H1 (cell line): ENCODE results near the gene JAKMIP3. TPM values are rescaled to one million over a fixed set of nuclear protein-coding genes. Genes with fewer than 3 reads are reported as not detected.

Source experiments
- ASH2L ChIP-seq: fragments of 200-600, 300-600 bp; sonication (generic); IDR thresholded peaks from one replicate; pipeline ENCODE4 v1.7.1; 2017; ENCODE audit warnings: low read length
- KDM4A ChIP-seq: IDR thresholded peaks from one replicate; pipeline ENCODE4 v1.7.1; 2012; ENCODE audit warnings: low read depth, mild to moderate bottlenecking, moderate library complexity, low read length, inconsistent platforms; ENCODE audit not compliant: severe bottlenecking
- KDM5A ChIP-seq: fragments of 200-600 bp; IDR thresholded peaks from 2 replicates; pipeline ENCODE4 v1.7.1; 2012; ENCODE audit warnings: mild to moderate bottlenecking, low read length, inconsistent platforms, mixed read lengths
- POLR2A ChIP-seq, 2 experiments: IDR thresholded peaks; 1 replicate in 1 of 2; 2 replicates in 1 of 2; pipeline ENCODE4 v1.6.1; 2011; ENCODE audit warnings: low read depth in 2 of 2, low read length in 2 of 2, mild to moderate bottlenecking in 2 of 2; ENCODE audit errors: control extremely low read depth in 1 of 2
- TAF1 ChIP-seq: IDR thresholded peaks from 2 replicates; pipeline ENCODE4 v1.6.1; 2011; ENCODE audit warnings: mild to moderate bottlenecking, low read depth, low read length
- YY1 ChIP-seq: IDR thresholded peaks from 2 replicates; pipeline ENCODE4 v1.6.1; 2011; ENCODE audit warnings: low read depth, mild to moderate bottlenecking, low read length
- polyA plus RNA-seq, 7 experiments: library from polyadenylated mRNA; depleted of rRNA in 3 of 7; stranded (reverse) in 5 of 7; unstranded in 2 of 7; fragments of >200 nt in 5 of 7; fragments of 200-250 nt in 2 of 7; gene quantifications; 1 replicate in 5 of 7; 2 replicates in 1 of 7; 4 replicates in 1 of 7; pipeline versions ENCODE4 v1.2.1 to v1.2.3, GENCODE V29; 2011 to 2013; ENCODE audit warnings: missing spikeins in 2 of 7, mixed read lengths in 2 of 7
- total RNA-seq: library from RNA; stranded (reverse); fragmentation: NEBNext Ultra II Directional; extraction: Animal tissue kit (Norgen Biotek cat#: 25700); gene quantifications from 2 replicates; pipeline ENCODE4 v1.2.1, GENCODE V29; 2021
- TF ChIP-seq, protein P1 (sequence below): fragments of 300-600 bp; sonication (generic); IDR thresholded peaks from 2 replicates; pipeline ENCODE4 v1.7.1; 2012; ENCODE audit warnings: low read length, moderate library complexity, mild to moderate bottlenecking, inconsistent platforms; ENCODE audit not compliant: insufficient replicate concordance

JAKMIP3 gene
- total and polyA plus RNA-seq, 2 of the 8 experiments (the other 6 are each of a cell fraction or from before 2014, with no cell fraction given) = 0.83 to 0.91 TPM

DNA sequence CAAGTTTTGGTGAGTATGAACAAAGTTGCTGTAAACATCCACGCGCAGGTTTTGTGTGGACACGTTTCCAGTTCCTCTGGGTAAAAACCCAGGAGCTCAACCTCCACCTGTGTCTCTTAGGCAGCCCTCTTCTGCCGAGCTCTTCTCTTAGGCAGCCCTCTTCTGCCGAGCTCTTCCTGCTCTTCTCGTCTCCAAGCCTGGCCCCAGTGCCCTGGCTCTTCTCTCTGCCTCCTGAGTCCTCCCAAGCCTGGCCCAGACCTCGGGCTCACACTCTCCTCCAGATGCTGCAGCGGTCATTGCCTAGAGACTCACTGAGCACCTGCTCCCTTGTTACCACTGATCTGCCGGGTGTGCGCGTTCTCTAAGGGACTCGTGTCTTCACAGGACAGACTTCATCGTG, 45.3 kb upstream of the JAKMIP3 start (continued):
- TF ChIP-seq, protein P1, sequence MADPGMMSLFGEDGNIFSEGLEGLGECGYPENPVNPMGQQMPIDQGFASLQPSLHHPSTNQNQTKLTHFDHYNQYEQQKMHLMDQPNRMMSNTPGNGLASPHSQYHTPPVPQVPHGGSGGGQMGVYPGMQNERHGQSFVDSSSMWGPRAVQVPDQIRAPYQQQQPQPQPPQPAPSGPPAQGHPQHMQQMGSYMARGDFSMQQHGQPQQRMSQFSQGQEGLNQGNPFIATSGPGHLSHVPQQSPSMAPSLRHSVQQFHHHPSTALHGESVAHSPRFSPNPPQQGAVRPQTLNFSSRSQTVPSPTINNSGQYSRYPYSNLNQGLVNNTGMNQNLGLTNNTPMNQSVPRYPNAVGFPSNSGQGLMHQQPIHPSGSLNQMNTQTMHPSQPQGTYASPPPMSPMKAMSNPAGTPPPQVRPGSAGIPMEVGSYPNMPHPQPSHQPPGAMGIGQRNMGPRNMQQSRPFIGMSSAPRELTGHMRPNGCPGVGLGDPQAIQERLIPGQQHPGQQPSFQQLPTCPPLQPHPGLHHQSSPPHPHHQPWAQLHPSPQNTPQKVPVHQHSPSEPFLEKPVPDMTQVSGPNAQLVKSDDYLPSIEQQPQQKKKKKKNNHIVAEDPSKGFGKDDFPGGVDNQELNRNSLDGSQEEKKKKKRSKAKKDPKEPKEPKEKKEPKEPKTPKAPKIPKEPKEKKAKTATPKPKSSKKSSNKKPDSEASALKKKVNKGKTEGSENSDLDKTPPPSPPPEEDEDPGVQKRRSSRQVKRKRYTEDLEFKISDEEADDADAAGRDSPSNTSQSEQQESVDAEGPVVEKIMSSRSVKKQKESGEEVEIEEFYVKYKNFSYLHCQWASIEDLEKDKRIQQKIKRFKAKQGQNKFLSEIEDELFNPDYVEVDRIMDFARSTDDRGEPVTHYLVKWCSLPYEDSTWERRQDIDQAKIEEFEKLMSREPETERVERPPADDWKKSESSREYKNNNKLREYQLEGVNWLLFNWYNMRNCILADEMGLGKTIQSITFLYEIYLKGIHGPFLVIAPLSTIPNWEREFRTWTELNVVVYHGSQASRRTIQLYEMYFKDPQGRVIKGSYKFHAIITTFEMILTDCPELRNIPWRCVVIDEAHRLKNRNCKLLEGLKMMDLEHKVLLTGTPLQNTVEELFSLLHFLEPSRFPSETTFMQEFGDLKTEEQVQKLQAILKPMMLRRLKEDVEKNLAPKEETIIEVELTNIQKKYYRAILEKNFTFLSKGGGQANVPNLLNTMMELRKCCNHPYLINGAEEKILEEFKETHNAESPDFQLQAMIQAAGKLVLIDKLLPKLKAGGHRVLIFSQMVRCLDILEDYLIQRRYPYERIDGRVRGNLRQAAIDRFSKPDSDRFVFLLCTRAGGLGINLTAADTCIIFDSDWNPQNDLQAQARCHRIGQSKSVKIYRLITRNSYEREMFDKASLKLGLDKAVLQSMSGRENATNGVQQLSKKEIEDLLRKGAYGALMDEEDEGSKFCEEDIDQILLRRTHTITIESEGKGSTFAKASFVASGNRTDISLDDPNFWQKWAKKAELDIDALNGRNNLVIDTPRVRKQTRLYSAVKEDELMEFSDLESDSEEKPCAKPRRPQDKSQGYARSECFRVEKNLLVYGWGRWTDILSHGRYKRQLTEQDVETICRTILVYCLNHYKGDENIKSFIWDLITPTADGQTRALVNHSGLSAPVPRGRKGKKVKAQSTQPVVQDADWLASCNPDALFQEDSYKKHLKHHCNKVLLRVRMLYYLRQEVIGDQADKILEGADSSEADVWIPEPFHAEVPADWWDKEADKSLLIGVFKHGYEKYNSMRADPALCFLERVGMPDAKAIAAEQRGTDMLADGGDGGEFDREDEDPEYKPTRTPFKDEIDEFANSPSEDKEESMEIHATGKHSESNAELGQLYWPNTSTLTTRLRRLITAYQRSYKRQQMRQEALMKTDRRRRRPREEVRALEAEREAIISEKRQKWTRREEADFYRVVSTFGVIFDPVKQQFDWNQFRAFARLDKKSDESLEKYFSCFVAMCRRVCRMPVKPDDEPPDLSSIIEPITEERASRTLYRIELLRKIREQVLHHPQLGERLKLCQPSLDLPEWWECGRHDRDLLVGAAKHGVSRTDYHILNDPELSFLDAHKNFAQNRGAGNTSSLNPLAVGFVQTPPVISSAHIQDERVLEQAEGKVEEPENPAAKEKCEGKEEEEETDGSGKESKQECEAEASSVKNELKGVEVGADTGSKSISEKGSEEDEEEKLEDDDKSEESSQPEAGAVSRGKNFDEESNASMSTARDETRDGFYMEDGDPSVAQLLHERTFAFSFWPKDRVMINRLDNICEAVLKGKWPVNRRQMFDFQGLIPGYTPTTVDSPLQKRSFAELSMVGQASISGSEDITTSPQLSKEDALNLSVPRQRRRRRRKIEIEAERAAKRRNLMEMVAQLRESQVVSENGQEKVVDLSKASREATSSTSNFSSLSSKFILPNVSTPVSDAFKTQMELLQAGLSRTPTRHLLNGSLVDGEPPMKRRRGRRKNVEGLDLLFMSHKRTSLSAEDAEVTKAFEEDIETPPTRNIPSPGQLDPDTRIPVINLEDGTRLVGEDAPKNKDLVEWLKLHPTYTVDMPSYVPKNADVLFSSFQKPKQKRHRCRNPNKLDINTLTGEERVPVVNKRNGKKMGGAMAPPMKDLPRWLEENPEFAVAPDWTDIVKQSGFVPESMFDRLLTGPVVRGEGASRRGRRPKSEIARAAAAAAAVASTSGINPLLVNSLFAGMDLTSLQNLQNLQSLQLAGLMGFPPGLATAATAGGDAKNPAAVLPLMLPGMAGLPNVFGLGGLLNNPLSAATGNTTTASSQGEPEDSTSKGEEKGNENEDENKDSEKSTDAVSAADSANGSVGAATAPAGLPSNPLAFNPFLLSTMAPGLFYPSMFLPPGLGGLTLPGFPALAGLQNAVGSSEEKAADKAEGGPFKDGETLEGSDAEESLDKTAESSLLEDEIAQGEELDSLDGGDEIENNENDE = no peak
- TF ChIP-seq POLR2A (IDR thresholded peaks at IDR 0.05; ENCODE audit: control extremely low read depth in 1 of 2, low read depth in 2 of 2, low read length in 2 of 2) = no peak
- no peak for TF ChIP-seq ASH2L
- TF ChIP-seq YY1 = no peak
- no peak for TF ChIP-seq KDM5A
- TF ChIP-seq TAF1 = no peak
- no peak for TF ChIP-seq KDM4A
- TF ChIP-seq, all 59 proteins: peak for 0
